ENCODE measurements around the gene KLRF2.

- no peak for TF ChIP-seq FOSL1 (IDR thresholded peaks at IDR 0.05; ENCODE audit: insufficient read depth, low read depth, low read length)
- no peak for TF ChIP-seq CTCF (IDR thresholded peaks at IDR 0.05; ENCODE audit: control extremely low read depth in 1 of 3, insufficient read depth in 1 of 3, low read depth in 1 of 3, low read length in 3 of 3)
- no peak for TF ChIP-seq GABPA (IDR thresholded peaks at IDR 0.05; ENCODE audit: borderline replicate concordance, insufficient read depth, low read length)
- TF ChIP-seq KDM1A (IDR thresholded peaks at IDR 0.05; ENCODE audit: borderline replicate concordance, low read length): no peak
- no peak for TF ChIP-seq MAFK (IDR thresholded peaks at IDR 0.05; ENCODE audit: low read depth, low read length)
- TF ChIP-seq SRF (IDR thresholded peaks at IDR 0.05; ENCODE audit: low read depth, low read length): no peak
- TF ChIP-seq SP1 (IDR thresholded peaks at IDR 0.05; ENCODE audit: low read depth, low read length): no peak
Observed at GRCh38 chr12:9872162-9872561, 9.1 kb upstream of the KLRF2 start.
